ENCODE data around the gene CNKSR1.

Gene CNKSR1

DNA sequence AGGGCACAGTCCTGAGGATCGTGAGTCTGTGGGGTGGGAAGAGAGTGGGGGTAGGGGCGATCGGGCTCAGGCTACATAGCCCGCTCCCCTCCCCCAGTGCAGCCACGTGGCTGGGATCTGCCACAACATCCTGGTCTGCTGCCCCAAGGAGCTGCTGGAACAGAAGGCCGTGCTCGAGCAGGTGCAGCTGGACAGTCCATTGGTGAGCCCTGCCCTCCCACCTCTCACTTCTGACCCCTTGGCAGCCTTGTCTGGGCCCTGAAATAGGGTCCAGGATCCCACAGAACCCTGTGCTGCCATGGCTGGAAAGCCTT, 5.0 kb downstream of the CNKSR1 start:
- no peak for DNase-seq (ENCODE audit: low read depth in 1 of 2, low spot score in 1 of 2)

DNA sequence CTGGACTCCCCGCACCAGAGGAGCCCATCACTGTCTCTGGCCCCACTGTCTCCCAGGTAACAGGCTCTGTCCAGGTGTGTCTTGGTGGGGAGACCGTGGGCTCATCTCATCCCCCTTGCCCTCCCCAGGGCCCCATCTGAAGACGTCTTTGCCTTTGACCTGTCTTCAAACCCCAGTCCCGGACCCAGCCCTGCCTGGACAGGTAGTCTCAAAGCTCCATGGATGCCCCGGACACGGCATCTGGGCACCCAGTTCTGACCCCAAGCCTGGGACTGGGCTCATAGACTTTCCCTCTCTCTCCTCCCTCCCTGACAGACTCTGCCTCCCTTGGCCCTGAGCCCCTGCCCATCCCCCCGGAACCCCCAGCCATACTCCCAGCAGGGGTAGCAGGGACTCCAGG, 6.8 kb downstream of the CNKSR1 start:
- no peak for DNase-seq (ENCODE audit: low read depth in 1 of 2, low spot score in 1 of 2)

DNA sequence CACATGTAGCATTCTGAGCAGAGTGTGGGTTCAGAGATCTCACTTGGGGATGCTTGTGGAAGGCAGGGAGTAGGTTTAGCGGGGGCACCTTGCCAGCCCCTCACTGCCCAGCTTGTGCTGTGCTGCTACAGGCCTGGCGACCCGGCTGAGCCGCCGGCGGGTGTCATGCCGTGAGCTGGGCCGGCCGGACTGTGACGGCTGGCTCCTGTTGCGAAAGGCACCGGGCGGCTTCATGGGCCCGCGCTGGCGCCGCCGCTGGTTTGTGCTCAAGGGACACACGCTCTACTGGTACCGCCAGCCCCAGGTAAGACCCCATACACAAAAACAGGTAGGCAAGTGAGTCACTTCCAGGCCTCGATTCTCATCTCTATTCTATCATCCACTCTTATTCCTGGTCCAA, 7.6 kb downstream of the CNKSR1 start:
- DNase-seq (ENCODE audit: low read depth in 1 of 2, low spot score in 1 of 2) = no peak

DNA sequence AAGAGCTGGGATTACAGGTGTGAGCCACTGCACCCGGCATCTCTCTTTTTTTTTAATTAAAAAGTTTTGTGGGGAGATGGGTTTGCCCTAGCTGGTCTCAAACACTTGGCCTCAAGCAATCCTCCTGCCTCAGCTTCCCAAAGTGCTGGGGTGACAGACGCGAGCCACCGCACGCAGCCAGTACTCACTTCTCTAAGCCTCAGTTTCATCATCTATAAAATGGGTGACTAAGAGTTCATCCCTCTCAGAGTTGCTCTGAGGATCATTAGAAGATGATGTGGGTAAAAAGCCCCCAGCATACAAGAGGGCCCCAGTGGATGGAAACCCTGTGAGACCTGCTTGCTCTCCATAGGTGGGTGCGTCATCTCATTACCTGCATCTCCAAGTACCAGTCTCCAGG, 10.6 kb downstream of the CNKSR1 start:
- DNase-seq (ENCODE audit: low read depth in 1 of 2, low spot score in 1 of 2) = no peak

DNA sequence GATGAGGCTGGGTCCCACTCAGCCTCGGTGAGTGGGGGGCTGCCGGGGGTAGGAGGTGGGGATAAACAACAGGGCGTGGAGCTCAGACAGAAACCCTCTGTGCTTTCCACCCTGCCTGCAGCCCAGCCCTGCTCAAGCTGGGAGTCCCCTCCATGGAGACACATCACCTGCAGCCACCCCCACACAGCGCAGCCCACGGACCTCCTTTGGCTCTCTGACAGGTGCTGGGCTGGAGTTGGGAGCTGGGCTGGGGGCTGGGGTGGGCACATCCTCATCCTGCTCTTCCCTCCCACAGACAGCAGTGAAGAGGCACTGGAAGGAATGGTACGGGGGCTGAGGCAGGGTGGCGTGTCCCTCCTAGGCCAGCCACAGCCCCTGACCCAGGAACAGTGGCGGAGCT, 11.2 kb downstream of the CNKSR1 start:
- no peak for DNase-seq (ENCODE audit: low read depth in 1 of 2, low spot score in 1 of 2)

DNA sequence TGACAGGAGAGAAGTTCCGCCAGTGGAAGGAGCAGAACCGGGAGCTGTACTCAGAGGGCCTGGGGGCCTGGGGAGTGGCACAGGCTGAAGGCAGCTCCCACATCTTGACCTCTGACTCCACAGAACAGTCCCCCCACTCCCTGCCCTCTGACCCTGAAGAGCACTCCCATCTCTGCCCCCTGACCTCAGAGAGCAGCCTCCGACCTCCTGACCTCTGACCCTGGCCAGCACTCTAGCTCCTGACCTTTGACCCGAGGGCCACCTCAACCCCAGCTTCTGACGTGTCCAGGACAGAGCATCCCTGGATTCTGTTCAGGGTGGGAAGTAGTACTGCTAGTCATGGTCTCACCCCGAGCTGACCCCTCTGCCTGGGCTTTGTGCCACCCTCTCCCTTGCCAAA, 12.0 kb downstream of the CNKSR1 start:
- no peak for DNase-seq (ENCODE audit: low read depth in 1 of 2, low spot score in 1 of 2)

DNA sequence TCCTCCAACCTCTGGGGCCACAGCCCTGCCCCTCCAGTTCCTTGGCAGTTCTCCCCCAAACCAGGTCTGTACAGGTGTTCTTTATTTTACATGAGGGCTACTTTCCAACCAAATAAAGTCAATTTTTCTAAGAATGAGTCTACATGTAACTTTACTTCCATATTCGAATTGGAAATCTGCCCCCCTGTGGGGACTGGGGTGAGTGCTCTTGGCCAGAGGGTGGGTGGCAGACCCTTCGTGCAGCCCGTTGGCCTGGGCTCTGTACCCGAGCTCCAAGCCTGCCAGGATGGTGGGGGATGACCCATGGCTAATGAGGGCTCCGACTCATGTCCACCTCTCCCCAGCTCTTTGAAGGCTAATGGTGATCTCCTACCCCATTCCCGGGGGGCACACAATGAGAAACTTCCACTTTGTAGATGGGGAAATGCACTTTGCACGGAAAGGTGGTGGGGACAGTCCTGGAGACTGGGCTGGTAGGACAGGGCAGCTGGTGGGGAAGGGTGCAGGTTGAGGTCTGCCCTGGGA, 12.5 kb downstream of the CNKSR1 start:
- DNase-seq (ENCODE audit: low read depth in 1 of 2, low spot score in 1 of 2) = no peak

DNA sequence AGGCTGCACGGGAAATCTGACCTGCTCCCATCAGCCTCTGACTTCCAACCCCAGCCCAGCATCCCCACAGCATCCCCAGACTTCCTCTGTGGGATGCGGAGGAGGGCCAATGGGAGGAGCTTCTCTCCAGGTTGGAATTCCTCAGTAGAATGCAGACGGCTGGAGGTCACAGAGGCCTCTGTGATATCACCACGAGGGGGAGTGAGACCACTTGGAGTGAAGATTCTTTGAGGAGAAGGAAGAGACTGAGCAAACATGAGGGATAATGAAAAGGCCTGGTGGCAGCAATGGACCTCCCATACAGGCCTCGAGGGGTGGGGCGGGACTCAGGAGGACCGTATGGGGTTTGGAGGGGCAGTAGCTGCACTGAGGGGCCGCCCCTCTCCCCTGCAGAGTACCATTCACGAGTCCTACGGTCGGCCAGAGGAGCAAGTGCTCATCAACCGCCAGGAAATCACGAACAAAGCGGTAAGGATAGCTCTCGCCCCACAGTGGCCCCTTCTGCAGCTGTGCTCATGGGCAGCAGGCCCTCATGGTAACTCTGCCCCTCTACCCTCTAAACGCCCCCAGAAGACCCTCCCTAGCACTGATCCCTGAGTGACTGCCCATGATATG, 13.2 kb downstream of the CNKSR1 start, which contains the start of gene CATSPER4:
Gene CATSPER4 (plus strand): TSS at position 230 of the 615 bp plus-strand sequence. CDS start 26 bp downstream, at position 256.
- DNase-seq (ENCODE audit: low read depth in 1 of 2, low spot score in 1 of 2) = no peak

DNA sequence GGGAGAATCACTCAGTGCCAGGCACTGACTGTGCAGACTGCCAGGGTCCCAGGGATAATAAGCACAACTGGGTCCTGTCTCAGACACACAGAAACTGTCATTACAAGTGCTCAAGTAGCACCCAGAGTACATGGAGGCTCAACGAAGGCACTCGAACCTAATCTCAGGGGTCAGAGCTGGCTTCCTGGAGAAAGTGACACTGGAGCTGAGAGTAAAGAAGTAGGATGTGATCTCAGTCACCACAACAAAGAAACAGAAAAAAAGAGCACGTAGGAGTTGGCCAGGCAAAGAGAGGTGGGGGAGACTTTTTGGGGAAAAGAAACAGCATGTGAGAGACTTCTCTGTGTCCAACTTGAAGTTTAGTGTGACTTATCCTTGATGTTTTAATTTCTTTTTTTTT, 14.4 kb downstream of the CNKSR1 start:
- DNase-seq (ENCODE audit: low read depth in 1 of 2, low spot score in 1 of 2) = no peak

DNA sequence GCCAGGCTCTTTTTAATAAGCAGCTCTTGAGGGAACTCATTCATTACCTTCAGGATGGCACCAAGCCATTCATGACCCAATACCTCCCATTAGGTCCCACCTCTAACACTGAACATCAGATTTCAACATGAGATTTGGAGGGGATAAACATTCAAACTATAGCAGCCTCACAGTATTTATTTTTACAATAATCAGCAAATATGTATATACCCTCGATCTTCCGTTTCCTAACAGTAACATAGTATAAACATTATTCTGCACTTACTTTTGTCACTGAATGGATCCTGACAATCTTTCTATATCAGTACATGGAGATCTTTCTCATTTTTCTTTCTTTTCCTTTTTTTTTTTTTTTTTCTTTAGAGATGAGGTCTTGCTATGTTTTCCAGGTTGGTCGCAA, 18.5 kb downstream of the CNKSR1 start:
- DNase-seq (ENCODE audit: low read depth in 1 of 2, low spot score in 1 of 2) = no peak

DNA sequence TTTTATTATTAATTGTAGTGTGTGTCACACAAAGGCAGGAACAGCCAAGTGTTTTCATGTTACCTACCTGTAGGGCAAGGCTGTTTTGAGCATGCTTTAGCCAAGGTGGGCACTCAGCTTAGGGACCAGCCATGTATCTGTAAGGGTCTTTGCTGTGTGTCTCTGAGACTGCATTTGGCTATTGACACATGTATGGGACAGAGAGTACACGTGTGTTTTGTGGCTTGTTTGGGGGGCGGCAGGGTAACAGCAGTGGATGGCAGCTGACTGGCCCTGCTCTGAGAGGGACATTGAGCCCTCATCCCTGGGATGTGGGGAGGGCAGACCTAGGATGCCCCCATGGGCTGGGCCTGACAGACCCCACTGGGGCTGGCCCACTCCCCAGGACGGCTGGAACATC, 20.0 kb downstream of the CNKSR1 start:
- DNase-seq (ENCODE audit: low read depth in 1 of 2, low spot score in 1 of 2) = no peak

DNA sequence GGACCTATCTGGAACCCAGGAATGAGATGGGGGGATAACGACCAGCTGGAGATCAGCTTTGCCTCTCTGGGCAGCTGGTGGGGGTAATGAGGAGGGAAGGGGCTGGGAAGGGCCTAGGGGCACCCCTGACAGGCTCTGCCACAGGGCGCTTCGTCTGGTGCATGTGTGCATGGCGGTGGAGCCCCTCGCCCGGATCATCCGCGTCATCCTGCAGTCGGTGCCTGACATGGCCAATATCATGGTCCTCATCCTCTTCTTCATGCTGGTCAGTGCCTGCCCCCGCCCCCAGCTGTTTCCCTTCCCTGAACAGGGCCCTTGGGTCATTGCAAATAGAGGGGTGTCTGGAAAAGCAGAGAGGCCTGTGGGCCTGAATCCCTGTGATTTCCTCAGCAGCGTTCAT, 20.5 kb downstream of the CNKSR1 start:
- no peak for DNase-seq (ENCODE audit: low read depth in 1 of 2, low spot score in 1 of 2)

DNA sequence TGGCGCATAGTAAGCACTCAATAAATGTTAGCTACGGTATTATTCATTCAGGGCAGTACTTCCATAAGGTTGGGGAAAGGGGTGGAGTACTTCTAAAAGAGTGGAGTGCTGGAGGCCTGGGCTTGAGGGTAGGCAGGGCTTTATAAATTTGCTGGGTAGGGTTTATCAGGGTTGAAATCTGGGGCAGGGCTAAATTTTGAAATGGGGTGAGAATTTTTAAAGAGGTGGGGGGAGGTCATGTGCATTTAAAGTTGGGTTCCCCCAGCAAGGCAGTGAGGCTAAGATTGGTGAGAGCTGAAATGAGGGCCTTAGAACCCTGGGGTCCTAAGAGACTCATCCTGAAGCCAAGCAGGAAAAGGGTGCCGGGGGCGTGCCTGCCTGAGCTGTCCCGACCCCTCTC, 23.1 kb downstream of the CNKSR1 start:
- DNase-seq (ENCODE audit: low read depth in 1 of 2, low spot score in 1 of 2) = no peak

DNA sequence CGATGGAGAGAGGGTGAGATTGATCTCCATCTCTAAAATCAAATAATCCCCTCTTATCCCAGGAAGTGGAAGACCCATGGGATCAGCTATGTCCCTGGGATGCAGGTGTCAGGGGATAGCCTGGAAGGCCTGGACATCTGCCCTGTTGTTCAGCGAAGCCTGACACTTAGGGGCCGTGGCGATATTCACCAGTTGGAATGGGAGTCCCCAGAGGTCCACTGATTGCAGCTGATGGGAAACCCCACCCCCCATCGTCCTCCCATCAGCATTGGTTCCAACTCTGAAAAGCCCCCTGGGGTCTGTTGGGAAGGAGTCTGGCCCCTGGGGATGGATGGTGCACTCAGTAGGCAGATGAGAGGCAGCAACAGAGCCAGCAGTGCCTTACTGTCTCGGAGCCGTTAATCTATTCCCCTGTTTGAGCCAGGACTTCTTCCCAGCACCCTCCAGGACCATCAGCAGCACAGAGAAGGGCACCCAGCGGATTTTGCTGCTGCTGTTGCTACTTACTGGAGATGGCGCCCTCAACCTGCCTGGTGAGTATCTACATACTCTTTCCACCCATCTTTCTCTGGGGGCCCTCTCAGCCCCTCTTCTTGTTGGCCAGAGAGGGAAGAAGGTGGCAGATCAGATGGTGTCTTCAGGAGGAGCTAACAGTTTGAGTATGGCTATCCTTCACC, 26.5 kb downstream of the CNKSR1 start:
- DNase-seq (ENCODE audit: low read depth in 1 of 2, low spot score in 1 of 2) = no peak

DNA sequence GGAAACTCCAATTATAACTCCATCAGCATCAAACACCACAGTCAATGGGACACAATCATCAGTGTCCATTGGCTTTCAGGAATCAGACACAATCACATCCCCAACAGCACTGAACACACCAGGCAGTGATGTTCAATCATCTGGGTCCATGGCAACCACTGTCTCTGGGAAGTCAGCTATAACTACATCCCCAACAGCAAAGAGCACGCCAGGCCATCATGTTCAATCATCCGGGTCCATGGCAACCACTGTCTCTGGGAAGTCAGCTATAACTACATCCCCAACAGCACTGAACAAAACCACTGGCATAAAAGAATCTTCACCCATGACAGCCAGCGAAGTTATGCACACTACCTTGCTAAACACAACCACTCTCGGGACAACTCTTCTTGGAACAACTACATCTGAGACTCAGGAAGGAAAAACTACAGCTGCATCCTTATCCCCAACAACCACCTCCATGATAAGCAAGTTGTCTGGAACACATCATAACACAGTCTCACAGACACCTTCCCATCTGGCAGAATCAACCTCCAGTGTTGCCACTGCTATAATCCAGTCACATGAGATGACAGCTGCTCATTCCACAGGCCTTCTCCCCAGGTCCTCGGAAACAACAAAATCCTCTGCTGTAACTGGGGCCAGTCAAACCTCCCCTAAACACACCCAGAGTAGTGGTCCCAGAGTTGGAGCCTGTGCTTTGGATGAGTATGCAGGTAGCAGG, 33.0 kb downstream of the CNKSR1 start:
- no peak for DNase-seq (ENCODE audit: low read depth in 1 of 2, low spot score in 1 of 2)

DNA sequence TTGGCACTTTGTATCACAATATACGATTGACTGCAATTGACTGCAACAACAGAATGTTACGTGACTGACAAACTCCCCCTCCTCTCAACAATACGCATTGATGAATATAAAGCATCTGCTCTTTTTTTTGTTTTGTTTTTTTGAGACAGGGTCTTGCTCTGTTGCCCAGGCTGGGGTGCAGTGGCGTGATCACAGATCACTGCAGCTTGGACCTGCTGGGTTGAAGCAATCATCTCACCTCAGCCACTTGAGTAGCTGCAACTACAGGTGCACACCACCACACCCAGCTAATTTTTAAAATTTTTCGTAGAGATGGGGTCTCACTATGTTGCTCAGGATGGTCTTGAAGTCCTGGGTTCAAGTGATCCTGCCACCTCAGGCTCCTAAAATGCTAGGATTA, 35.4 kb downstream of the CNKSR1 start:
- no peak for DNase-seq (ENCODE audit: low read depth in 1 of 2, low spot score in 1 of 2)

DNA sequence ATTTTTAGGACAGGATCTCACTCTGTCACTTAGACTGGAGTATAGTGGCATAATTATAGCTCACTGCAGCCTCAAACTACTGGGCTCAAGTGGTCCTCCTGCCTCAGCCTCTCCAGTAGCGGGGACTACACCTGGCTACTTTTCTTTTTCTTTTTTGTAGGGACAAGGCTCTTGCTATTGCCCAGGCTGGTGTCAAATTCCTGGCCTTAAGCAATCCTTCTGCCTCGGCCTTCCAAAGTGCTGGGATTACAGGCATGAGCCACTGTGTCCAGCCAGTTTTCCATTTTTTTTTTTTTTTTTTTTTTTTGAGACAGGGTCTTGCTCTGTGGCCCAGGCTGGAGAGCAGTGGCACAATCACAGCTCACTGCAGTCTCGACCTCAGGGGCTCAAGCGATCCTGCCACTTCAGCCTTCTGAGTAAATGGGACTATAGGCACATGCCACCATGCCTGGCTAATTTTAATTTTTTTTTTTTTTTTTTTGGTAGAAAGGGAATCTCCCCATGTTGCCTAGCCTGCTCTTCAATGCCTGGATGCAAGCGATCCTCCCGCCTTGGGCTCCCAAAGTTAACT, 36.1 kb downstream of the CNKSR1 start:
- no peak for DNase-seq (ENCODE audit: low read depth in 1 of 2, low spot score in 1 of 2)

DNA sequence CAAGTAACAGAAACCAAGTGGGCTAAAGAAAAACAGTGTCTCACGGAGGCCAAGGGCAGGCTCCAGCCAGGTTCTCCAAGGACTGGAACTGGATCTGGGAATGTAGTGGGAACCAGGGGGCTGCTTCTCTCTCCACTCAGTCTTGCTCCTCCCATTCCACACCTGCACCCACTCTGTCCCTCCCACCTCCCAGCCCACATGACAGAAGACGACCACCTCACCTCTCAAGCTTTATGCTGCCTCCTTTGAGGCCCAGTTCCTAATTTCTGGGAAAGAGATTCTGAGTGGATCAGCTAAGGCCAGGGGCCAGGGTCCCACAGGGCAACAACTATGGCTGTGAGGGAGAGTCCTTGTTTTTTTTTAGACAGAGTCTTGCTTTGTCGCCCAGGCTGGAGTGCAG, 38.0 kb downstream of the CNKSR1 start:
- DNase-seq (ENCODE audit: low read depth in 1 of 2, low spot score in 1 of 2) = no peak

DNA sequence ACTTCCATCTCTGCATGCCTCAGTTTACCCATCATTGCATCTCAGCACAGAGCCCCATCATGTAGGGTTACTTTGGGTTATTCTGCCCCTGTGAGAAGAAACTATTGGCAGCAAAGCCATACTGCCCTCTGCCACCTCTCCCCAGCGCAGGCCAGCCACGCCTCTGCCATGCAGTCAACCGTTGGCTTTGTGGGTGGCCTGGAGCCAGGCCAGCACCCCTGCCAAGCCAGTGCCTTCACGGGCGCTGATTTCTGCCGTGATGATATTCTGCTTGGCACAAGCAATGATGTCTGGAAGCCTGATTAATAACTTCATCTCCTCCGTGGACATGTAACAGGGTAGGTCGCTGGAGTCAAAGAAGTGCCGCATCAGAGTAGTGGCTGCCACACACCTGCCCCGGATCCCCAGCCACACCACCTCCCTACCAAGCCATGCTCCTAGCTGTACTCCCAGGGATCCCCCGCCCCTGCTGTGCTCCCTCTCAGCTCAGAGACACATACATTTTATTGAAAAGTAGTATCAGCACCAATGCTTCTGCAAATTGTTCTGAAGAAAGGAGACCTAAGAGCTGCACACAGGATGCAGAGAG, 41.7 kb downstream of the CNKSR1 start:
- DNase-seq (ENCODE audit: low read depth in 1 of 2, low spot score in 1 of 2) = no peak

DNA sequence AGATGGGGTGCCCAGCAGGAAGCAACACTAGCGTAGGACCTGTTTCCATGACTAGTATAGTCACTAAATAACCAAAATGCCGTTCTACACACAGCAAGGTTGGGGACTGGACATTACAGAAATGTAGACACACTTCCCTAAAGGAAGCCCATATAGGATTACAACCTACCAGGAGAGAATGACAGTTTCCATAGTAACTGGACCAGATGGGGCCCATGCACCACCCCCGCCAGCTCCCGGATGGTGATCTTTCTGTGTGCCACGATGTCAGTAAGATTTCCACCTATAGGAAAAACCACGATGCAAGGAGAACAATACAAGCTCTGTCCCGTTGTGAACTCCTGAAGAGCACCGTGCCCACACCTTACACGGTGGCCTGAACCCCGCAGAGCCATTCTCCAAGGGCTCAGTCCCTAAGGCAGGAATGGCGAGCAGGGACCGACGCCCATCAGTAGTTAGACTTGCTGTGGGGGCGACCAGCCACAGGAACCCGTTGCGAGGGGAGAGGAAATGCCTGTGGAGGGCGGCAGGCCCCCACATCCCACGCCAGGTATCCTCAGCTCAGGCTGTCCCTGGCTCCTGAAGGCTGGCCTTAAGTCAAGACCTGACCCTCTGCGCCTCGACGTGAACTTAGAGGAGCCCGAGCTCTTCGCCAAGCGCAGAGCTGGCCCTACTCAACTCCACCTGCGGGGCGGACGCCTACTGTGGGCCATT, 43.1 kb downstream of the CNKSR1 start:
- no peak for DNase-seq (ENCODE audit: low read depth in 1 of 2, low spot score in 1 of 2)

DNA sequence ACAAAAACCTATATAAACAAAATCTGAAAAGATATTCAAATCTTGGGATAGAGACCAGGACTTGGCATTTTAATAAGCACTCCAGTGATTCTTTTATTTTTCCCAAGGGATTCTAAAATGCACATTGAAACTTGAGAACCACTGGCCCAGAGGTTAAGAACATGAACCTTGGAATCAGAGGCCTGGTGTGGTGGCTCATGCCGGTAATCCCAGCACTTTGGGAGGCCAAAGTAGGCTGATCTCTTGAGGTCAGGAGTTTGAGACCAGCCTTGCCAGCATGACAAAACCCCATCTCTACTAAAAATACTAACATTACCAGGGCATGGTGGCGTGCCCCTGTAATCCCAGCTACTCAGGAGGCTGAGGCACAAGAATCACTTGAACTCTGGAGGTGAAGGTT, 43.8 kb downstream of the CNKSR1 start:
- no peak for DNase-seq (ENCODE audit: low read depth in 1 of 2, low spot score in 1 of 2)
